PFSK-1 (cell line): Measurements from ENCODE around the gene PFDN6.

Source experiments
- FOXP2 ChIP-seq: optimal IDR thresholded peaks from 2 replicates; pipeline ENCODE3; 2011; ENCODE audit warnings: borderline replicate concordance, control low read depth, inconsistent platforms; ENCODE audit not compliant: insufficient read depth; ENCODE audit errors: extremely low read length, extremely low read depth
- POLR2AphosphoS5 ChIP-seq: IDR thresholded peaks from 2 replicates; pipeline ENCODE4 v1.6.1; 2012; ENCODE audit warnings: low read depth, mild to moderate bottlenecking, control low read depth, low read length, moderate library complexity
- REST ChIP-seq, 2 experiments: IDR thresholded peaks; 2 replicates each; pipeline versions ENCODE4 v1.6.1 to v1.8.0; 2011 to 2012; ENCODE audit warnings: low read depth in 2 of 2, low read length in 2 of 2, control low read depth in 1 of 2, inconsistent platforms in 1 of 2, mild to moderate bottlenecking in 1 of 2, moderate library complexity in 1 of 2; ENCODE audit not compliant: insufficient read depth in 1 of 2
- SIN3A ChIP-seq: IDR thresholded peaks from 2 replicates; pipeline ENCODE4 v1.6.1; 2012; ENCODE audit warnings: mild to moderate bottlenecking, low read length, moderate library complexity, borderline replicate concordance; ENCODE audit not compliant: insufficient read depth
- TAF1 ChIP-seq: IDR thresholded peaks from 2 replicates; pipeline ENCODE4 v1.6.1; 2012; ENCODE audit warnings: low read length, control low read depth, borderline replicate concordance; ENCODE audit not compliant: insufficient read depth

PFDN6 gene

DNA sequence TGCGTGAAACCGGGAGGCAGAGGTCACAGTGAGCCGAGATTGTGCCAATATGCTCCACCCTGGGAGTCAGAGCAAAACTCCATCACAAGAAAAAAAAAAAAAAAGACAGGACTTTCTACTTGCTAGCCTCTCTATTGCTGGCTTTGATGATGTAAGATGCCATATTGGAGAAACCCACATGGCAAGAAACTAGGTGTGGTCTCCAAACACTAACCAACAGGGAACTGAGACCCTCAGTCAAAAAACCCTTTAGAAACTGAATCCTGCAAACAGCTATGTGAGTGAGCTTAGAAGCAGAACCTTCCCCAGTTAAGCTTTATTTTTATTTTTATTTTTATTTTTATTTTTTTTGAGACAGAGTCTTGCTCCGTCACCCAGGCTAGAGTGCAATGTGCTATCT, 46.5 kb downstream of the PFDN6 start:
- TF ChIP-seq SIN3A = no peak
- no peak for TF ChIP-seq FOXP2
- no peak for TF ChIP-seq TAF1
- TF ChIP-seq REST (IDR thresholded peaks at IDR 0.05; ENCODE audit: insufficient read depth in 1 of 2, low read depth in 2 of 2, low read length in 2 of 2) = no peak
- no peak for TF ChIP-seq POLR2AphosphoS5

DNA sequence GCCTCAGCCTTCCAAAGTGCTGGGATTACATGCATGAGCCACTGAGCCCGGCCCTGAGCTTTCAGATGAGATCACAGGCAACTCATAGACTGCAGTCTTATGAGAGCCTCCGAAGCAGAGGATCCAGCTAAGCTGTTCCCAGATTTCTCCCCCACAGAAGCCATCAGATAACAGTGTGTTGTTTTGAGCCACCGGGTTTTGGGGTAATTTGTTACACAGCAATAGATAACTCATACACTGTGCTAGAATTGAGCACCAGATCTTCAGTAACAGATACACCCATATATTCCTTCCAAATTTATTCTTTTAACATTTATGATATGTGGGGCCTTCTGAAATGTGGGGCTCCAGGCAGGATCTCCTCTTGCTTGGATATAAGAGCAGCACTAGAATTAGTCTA, 47.1 kb downstream of the PFDN6 start:
- TF ChIP-seq POLR2AphosphoS5 = no peak
- no peak for TF ChIP-seq FOXP2
- TF ChIP-seq SIN3A = no peak
- no peak for TF ChIP-seq TAF1
- TF ChIP-seq REST (IDR thresholded peaks at IDR 0.05; ENCODE audit: insufficient read depth in 1 of 2, low read depth in 2 of 2, low read length in 2 of 2) = no peak

DNA sequence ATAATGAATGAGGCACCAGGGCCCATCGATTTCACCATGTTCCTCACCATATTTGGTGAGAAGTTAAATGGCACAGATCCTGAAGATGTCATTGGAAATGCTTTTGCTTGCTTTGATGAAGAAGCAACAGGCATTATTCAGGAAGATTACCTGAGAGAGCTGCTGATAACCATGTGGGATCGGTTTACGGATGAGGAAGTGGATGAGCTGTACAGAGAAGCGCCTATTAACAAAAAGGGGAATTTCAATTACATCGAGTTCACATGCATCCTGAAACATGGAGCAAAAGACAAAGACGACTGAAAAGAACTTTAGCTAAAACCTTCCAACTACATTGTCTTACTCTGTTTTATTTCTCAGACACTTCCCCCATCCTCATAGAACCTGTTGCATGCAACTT, 49.8 kb downstream of the PFDN6 start:
- TF ChIP-seq POLR2AphosphoS5 (no peak), SIN3A (no peak), TAF1 (no peak), REST (IDR thresholded peaks at IDR 0.05; ENCODE audit: insufficient read depth in 1 of 2, low read depth in 2 of 2, low read length in 2 of 2) (no peak), FOXP2 (no peak)
